ENCODE results near the gene CDC42BPB. TPM values are rescaled to one million over a fixed set of nuclear protein-coding genes. Genes with fewer than 3 reads are reported as not detected.

CDC42BPB gene
- total RNA-seq, 1 experiment from 2014 or later = 103 TPM

DNA sequence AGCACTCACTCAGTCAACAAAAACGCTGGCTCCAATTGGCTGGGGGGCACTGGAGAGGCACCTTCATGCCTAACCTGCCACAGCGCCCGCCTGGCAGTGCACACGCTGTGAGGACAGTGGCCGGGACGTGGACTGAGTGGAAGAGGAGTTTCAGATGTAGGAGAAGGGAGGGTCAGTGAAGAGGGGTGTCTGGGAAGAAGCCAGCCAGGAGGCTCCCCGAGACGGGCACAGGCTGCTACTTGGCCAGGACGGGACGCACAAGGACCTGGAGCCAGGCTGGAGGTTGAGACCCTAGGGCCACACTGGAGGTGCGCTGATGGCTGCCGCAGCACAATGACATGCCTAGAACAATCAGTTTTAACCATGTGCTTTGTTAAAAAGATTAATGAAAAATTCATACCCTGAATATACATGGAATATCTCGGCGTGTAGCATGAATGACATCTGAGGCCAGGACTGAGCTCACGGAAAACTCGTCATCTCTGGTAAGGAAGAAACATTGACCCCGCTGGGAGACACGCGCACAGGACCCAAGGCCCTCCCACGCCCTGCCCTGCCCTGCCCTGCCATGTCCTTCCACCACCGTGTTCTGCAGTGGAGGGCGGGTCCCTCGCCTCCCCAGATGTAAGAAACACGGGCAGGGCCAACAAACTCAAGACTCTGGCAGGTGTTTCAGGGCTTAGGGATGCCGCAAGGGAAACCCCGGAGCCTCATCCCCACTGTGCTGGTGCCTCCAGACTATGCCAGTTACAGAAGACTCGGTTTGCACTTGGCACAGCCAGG lies 109.8 kb downstream of the CDC42BPB start:
- H3K56ac ChIP-seq (ENCODE audit: insufficient read length, low read depth, low read length) = no peak overlapping the region
- no peak overlapping the region for H4K91ac ChIP-seq (ENCODE audit: insufficient read length, low read depth, low read length)
- no peaks in the 10 kb centered on the region for H3K4me1 ChIP-seq (ENCODE audit: insufficient read depth, low read length)
- Mint-ChIP-seq H3K4me3 (no peak overlapping the region), H3K36me3 (ENCODE audit: insufficient read depth in 1 of 3, low read depth in 3 of 3) (peaks cover 36 to 87% (median 81%) of the 10 kb centered on the region in 3 experiments), H3K4me1 (no peaks in the 10 kb centered on the region), H3K27ac (peak overlapping the region in 2 of 3 experiments; percentile 51 to 81; a peak in 3 of 7 replicates), H3K9me3 (no peaks in the 10 kb centered on the region), H3K27me3 (ENCODE audit: low read depth) (no peaks in the 10 kb centered on the region)
- WGBS (ENCODE audit: extremely low coverage, insufficient read length, low lambda C conversion rate) = no CpG with 5 or more reads among the region's 27 CpGs
- H3K4ac ChIP-seq (ENCODE audit: low read depth, low read length) = no peak overlapping the region
- no peaks in the 10 kb centered on the region for H4K20me1 ChIP-seq (ENCODE audit: control insufficient read depth, insufficient read depth, insufficient read length)
- H3T11ph ChIP-seq (ENCODE audit: low read length) = no peak overlapping the region
- no peak overlapping the region for H3K23ac ChIP-seq (ENCODE audit: insufficient read length, low read depth, low read length)
- no peak overlapping the region for H2BK20ac ChIP-seq (ENCODE audit: low read depth, low read length, poor library complexity, severe bottlenecking)
- no peaks in the 10 kb centered on the region for H3K27me3 ChIP-seq (ENCODE audit: insufficient read depth, low read length)
- no peak overlapping the region for H2AK5ac ChIP-seq (ENCODE audit: insufficient read length, low read length)
- H3K4me2 ChIP-seq (ENCODE audit: insufficient read depth, insufficient read length, low read length) = no peak overlapping the region
- H4K5ac ChIP-seq (ENCODE audit: insufficient read length, low read depth, low read length) = no peak overlapping the region
- no peak overlapping the region for H3K27ac ChIP-seq (ENCODE audit: insufficient read length, low read depth, low read length)
- no peaks in the 10 kb centered on the region for H3K79me2 ChIP-seq (ENCODE audit: insufficient read depth, low read length)
- no peak overlapping the region for H2BK12ac ChIP-seq (ENCODE audit: insufficient read length, low read depth, low read length)
- H2BK15ac ChIP-seq (ENCODE audit: low read depth, low read length) = no peak overlapping the region
- H2AFZ ChIP-seq (ENCODE audit: low read length) = no peak overlapping the region
- TF ChIP-seq CTCF (conservative IDR thresholded peaks at IDR 0.05) = no peak
- H3K9me3 ChIP-seq (ENCODE audit: control insufficient read depth, low read depth, low read length) = no peaks in the 10 kb centered on the region
- H3K18ac ChIP-seq (ENCODE audit: insufficient read length, low read depth, low read length) = no peak overlapping the region
- no peaks in the 10 kb centered on the region for H3K23me2 ChIP-seq (ENCODE audit: insufficient read length, low read depth, low read length, poor library complexity, severe bottlenecking)
- no peak overlapping the region for H3K9ac ChIP-seq (ENCODE audit: extremely low read depth, insufficient read length, low read length)
- H3K14ac ChIP-seq (ENCODE audit: insufficient read depth, low read length) = no peak overlapping the region
- no peak overlapping the region for H4K8ac ChIP-seq (replicated peaks; ENCODE audit: insufficient read length, low read depth, low read length)
- DNase-seq = no peak
- H2BK120ac ChIP-seq (ENCODE audit: low read depth, low read length, poor library complexity, severe bottlenecking) = no peak overlapping the region
- no peak overlapping the region for H2BK5ac ChIP-seq (ENCODE audit: insufficient read length, low read length)
- H3K79me1 ChIP-seq (ENCODE audit: insufficient read depth, low read depth, low read length, poor library complexity, severe bottlenecking) = no peaks in the 10 kb centered on the region

Data from H9 (cell line).